ENCODE results near the gene PSMB7. TPM values are rescaled to one million over a fixed set of nuclear protein-coding genes. Genes with fewer than 3 reads are reported as not detected.

PSMB7 gene
- total RNA-seq, 4 donors from 2014 or later: 149 to 187 (median 165) TPM

- TF ChIP-seq POLR2A (IDR thresholded peaks at IDR 0.05): no peak
- TF ChIP-seq, protein P1, sequence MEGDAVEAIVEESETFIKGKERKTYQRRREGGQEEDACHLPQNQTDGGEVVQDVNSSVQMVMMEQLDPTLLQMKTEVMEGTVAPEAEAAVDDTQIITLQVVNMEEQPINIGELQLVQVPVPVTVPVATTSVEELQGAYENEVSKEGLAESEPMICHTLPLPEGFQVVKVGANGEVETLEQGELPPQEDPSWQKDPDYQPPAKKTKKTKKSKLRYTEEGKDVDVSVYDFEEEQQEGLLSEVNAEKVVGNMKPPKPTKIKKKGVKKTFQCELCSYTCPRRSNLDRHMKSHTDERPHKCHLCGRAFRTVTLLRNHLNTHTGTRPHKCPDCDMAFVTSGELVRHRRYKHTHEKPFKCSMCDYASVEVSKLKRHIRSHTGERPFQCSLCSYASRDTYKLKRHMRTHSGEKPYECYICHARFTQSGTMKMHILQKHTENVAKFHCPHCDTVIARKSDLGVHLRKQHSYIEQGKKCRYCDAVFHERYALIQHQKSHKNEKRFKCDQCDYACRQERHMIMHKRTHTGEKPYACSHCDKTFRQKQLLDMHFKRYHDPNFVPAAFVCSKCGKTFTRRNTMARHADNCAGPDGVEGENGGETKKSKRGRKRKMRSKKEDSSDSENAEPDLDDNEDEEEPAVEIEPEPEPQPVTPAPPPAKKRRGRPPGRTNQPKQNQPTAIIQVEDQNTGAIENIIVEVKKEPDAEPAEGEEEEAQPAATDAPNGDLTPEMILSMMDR (IDR thresholded peaks at IDR 0.05): no peak
- intact Hi-C loops (cut with DNase I; ENCODE audit: low total_unique reads): no loop called here
- peak in 1 of 2 donors; percentile 33 for DNase-seq (ENCODE audit: low spot score in 2 of 2)
- 27 to 30% methylated on average over 12 of the region's 12 CpGs for WGBS, 2 donors
- no peak overlapping the region for H3K4me3 ChIP-seq (ENCODE audit: low read depth, poor library complexity, severe bottlenecking)
Observed at GRCh38 chr9:124399323-124399967, 15.8 kb downstream of the PSMB7 start.

- H3K4me3 ChIP-seq (ENCODE audit: low read depth, poor library complexity, severe bottlenecking): no peak overlapping the region
- intact Hi-C loops (cut with DNase I; ENCODE audit: low total_unique reads): no loop called here
- TF ChIP-seq, protein P1 (IDR thresholded peaks at IDR 0.05): no peak
- no peak for TF ChIP-seq POLR2A (IDR thresholded peaks at IDR 0.05)
- DNase-seq (ENCODE audit: low spot score in 2 of 2): no peak
- WGBS, 2 donors: 81 to 83% methylated on average over 8 of the region's 8 CpGs
Observed at GRCh38 chr9:124398191-124398935, 16.9 kb downstream of the PSMB7 start.

DNA sequence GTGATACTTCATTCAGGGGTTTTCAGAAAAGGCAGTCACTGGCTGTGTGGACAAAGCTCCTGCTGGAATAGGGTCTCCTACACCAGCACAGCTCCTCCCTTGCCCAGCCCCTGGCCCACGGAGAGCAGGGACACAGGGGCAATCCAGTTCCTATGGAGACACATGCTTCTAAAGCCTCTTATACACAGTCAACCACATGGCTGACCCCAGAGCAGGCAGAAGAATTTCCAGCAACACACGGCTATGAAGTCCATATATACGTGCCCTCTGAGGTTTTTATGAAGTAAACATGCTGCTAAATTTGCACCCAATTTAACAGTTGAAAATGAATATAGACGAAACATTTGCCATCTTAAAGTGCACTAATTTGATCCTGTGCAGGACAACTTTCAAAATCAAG is 19.4 kb downstream of the PSMB7 start:
- no peak for DNase-seq (ENCODE audit: low spot score in 2 of 2)
- 94 to 96% methylated on average over 4 of the region's 4 CpGs for WGBS, 2 donors
- H3K4me3 ChIP-seq (ENCODE audit: low read depth, poor library complexity, severe bottlenecking): no peak overlapping the region
- no peak for TF ChIP-seq POLR2A (IDR thresholded peaks at IDR 0.05)
- TF ChIP-seq, protein P1 (IDR thresholded peaks at IDR 0.05): no peak
- intact Hi-C loops (cut with DNase I; ENCODE audit: low total_unique reads): loop anchor here (2.0 kb wide), 1 partner anchor 23 kb away; no protein-coding TSS in a partner anchor

- no peak for TF ChIP-seq POLR2A (IDR thresholded peaks at IDR 0.05)
- TF ChIP-seq, protein P1 (IDR thresholded peaks at IDR 0.05): no peak
- intact Hi-C loops (cut with DNase I; ENCODE audit: low total_unique reads): loop anchor here (2.0 kb wide), 1 partner anchor 24 kb away; no protein-coding TSS in a partner anchor
- no peak overlapping the region for H3K4me3 ChIP-seq (ENCODE audit: low read depth, poor library complexity, severe bottlenecking)
- no peak for DNase-seq (ENCODE audit: low spot score in 2 of 2)
- 79 to 86% methylated on average over 3 of the region's 3 CpGs for WGBS, 2 donors
Observed at GRCh38 chr9:124394596-124394995, 20.6 kb downstream of the PSMB7 start.

DNA sequence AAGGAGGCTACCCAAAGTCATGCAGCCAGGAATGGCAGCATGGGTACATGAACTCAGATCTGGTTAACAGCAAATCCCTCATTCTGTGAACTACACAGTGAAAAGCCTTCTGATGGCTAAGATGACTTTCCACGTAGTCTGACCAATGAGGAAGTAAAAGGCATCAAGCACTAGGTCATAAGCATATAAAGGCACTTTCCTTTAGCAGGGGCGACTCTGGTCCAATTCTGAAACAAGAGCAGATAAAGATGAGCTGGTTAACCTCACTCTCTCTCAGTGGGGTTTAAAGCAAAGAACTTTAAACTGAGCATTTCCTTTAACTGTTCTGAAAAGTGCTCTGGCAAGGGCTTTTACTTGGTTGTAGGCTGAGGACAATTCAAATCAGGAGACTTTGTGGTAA is 21.1 kb downstream of the PSMB7 start:
- no peak overlapping the region for H3K4me3 ChIP-seq (ENCODE audit: low read depth, poor library complexity, severe bottlenecking)
- WGBS, 2 donors: 79 to 88% methylated on average over 2 of the region's 2 CpGs
- intact Hi-C loops (cut with DNase I; ENCODE audit: low total_unique reads): loop anchor here (2.0 kb wide), 1 partner anchor 25 kb away; no protein-coding TSS in a partner anchor
- no peak for DNase-seq (ENCODE audit: low spot score in 2 of 2)
- TF ChIP-seq, protein P1 (IDR thresholded peaks at IDR 0.05): no peak
- TF ChIP-seq POLR2A (IDR thresholded peaks at IDR 0.05): no peak

All from lower leg skin (tissue), 4 donors.